Keratinocyte (primary cell): ENCODE data around the gene ZBTB20. TPM values are rescaled to one million over a fixed set of nuclear protein-coding genes. Genes with fewer than 3 reads are reported as not detected.

Experiments
- DNase-seq: peaks from one replicate; pipeline ENCODE4 v3.0.0-alpha.2; 2011; ENCODE audit warnings: low read depth, missing footprints, low spot score
- FAIRE-seq: peaks from 2 replicates; lab custom pipeline; 2011; peaks lifted over from hg19 to GRCh38; lab: Jason Lieb, UNC
- H2AFZ ChIP-seq: 2 replicates; pipeline ENCODE4 v1.6.0; 2012; ENCODE audit warnings: low read length, control low read depth, inconsistent platforms; ENCODE audit not compliant: control insufficient read depth
- H3K27ac ChIP-seq: 2 replicates; pipeline ENCODE4 v1.5.1; 2011; ENCODE audit warnings: low read length; ENCODE audit not compliant: control insufficient read depth, insufficient read depth
- H3K27me3 ChIP-seq: 3 replicates; pipeline ENCODE4 v1.6.0; 2011; ENCODE audit warnings: low read length; ENCODE audit not compliant: control insufficient read depth, insufficient read depth; ENCODE audit errors: extremely low read depth
- H3K36me3 ChIP-seq, 2 experiments: 2 replicates in 1 of 2; 3 replicates in 1 of 2; pipeline ENCODE4 v1.5.1; 2011; ENCODE audit warnings: low read length in 2 of 2, mild to moderate bottlenecking in 1 of 2; ENCODE audit not compliant: control insufficient read depth in 2 of 2, insufficient read depth in 2 of 2; ENCODE audit errors: extremely low read depth in 1 of 2
- H3K4me1 ChIP-seq: 3 replicates; pipeline ENCODE4 v1.5.1; 2011; ENCODE audit warnings: low read length; ENCODE audit not compliant: control insufficient read depth, insufficient read depth; ENCODE audit errors: extremely low read depth
- H3K4me2 ChIP-seq: 3 replicates; pipeline ENCODE4 v1.6.0; 2011; ENCODE audit warnings: low read depth, low read length; ENCODE audit not compliant: control insufficient read depth, insufficient read depth; ENCODE audit errors: extremely low read depth
- H3K4me3 ChIP-seq, 3 experiments: fragments of 200-600 bp in 1 of 3; sonication (generic) in 1 of 3; 2 replicates in 2 of 3; 3 replicates in 1 of 3; pipeline ENCODE4 v1.5.1; 2011 to 2016; ENCODE audit warnings: low read length in 3 of 3, mild to moderate bottlenecking in 3 of 3, control low read depth in 2 of 3, inconsistent platforms in 1 of 3, low read depth in 1 of 3, mixed read lengths in 1 of 3, mixed run types in 1 of 3, moderate library complexity in 1 of 3; ENCODE audit not compliant: control insufficient read depth in 2 of 3, insufficient read depth in 2 of 3; ENCODE audit errors: extremely low read depth in 1 of 3
- H3K79me2 ChIP-seq: 2 replicates; pipeline ENCODE4 v1.6.0; 2012; ENCODE audit warnings: low read length; ENCODE audit not compliant: control insufficient read depth, insufficient read depth
- H3K9ac ChIP-seq: 3 replicates; pipeline ENCODE4 v1.6.0; 2011; ENCODE audit warnings: low read length; ENCODE audit not compliant: control insufficient read depth, insufficient read depth; ENCODE audit errors: extremely low read depth
- H3K9me1 ChIP-seq: 3 replicates; pipeline ENCODE4 v1.6.0; 2011; ENCODE audit warnings: low read length; ENCODE audit not compliant: control insufficient read depth, insufficient read depth; ENCODE audit errors: extremely low read depth
- H3K9me3 ChIP-seq: 2 replicates; pipeline ENCODE4 v1.5.1; 2012; ENCODE audit warnings: low read depth, low read length; ENCODE audit not compliant: control insufficient read depth
- H4K20me1 ChIP-seq: 3 replicates; pipeline ENCODE4 v1.6.0; 2011; ENCODE audit warnings: low read length; ENCODE audit not compliant: control insufficient read depth, insufficient read depth; ENCODE audit errors: extremely low read depth
- EZH2 ChIP-seq: IDR thresholded peaks from one replicate; pipeline ENCODE4 v1.6.1; 2012; ENCODE audit warnings: inconsistent platforms, mild to moderate bottlenecking, low read length, moderate library complexity
- dilution Hi-C: fragments of 300-500 bp; cut with MboI; formaldehyde crosslinking; loops from one replicate; pipeline ENCODE4 v1.7.0; 2020; ENCODE audit warnings: low sequenced_read_pairs; ENCODE audit not compliant: extremely low pct_ligation_motif_present
- polyA plus RNA-seq, 5 experiments: library from polyadenylated mRNA; depleted of rRNA in 3 of 5; stranded (reverse) in 3 of 5; stranded (forward) in 1 of 5; unstranded in 1 of 5; fragments of >200 nt; gene quantifications; 1 replicate in 1 of 5; 2 replicates in 3 of 5; 3 replicates in 1 of 5; pipeline versions ENCODE4 v1.2.1 to v1.2.3, GENCODE V29; 2011 to 2012; ENCODE audit warnings: missing spikeins in 2 of 5, low read depth in 1 of 5, low replicate concordance in 1 of 5
- TF ChIP-seq, protein P1 (sequence below), 3 experiments: IDR thresholded peaks in 1 of 3; conservative IDR thresholded peaks in 1 of 3; optimal IDR thresholded peaks in 1 of 3; 2 replicates in 2 of 3; 3 replicates in 1 of 3; pipeline versions ENCODE3 to v1.5.1; 2011; ENCODE audit warnings: low read length in 3 of 3, mild to moderate bottlenecking in 3 of 3, moderate library complexity in 2 of 3, control low read depth in 1 of 3, inconsistent platforms in 1 of 3; ENCODE audit not compliant: insufficient read depth in 2 of 3; ENCODE audit errors: extremely low read depth in 1 of 3

Gene ZBTB20
- polyA plus RNA-seq, 1 donor (not counting 4 experiments of a cell fraction or from before 2014, with no cell fraction given): 0.52 TPM

DNA sequence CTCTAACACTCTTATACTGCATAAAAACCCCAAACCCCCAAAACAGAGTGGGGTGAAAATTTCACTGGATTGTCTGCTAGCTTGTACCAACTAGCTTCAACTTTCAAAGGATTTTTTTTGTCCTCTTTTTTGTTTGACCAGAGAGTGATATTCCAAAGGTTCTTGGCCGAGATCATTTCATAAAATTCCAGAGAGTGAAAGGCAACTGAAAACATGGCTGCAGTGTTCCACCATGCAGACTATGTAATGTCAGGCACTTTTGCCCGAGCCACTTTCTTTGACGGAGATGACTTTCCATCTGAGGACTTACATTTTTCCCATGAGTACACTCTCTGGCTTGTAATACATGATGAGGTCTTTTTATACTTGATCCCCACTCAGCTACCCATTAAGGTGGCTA, 745.7 kb downstream of the ZBTB20 start:
- no peaks in the 10 kb centered on the region for H3K9me3 ChIP-seq
- peaks cover 2% of the 10 kb centered on the region for H3K4me1 ChIP-seq
- no peak for FAIRE-seq
- H3K4me2 ChIP-seq: no peak overlapping the region
- no peak overlapping the region for H3K27ac ChIP-seq
- no peaks in the 10 kb centered on the region for H3K79me2 ChIP-seq
- no peaks in the 10 kb centered on the region for H3K27me3 ChIP-seq
- no peak overlapping the region for H3K9ac ChIP-seq
- no peak for DNase-seq
- H2AFZ ChIP-seq: no peak overlapping the region
- H3K36me3 ChIP-seq: no peaks in the 10 kb centered on the region
- TF ChIP-seq, protein P1, sequence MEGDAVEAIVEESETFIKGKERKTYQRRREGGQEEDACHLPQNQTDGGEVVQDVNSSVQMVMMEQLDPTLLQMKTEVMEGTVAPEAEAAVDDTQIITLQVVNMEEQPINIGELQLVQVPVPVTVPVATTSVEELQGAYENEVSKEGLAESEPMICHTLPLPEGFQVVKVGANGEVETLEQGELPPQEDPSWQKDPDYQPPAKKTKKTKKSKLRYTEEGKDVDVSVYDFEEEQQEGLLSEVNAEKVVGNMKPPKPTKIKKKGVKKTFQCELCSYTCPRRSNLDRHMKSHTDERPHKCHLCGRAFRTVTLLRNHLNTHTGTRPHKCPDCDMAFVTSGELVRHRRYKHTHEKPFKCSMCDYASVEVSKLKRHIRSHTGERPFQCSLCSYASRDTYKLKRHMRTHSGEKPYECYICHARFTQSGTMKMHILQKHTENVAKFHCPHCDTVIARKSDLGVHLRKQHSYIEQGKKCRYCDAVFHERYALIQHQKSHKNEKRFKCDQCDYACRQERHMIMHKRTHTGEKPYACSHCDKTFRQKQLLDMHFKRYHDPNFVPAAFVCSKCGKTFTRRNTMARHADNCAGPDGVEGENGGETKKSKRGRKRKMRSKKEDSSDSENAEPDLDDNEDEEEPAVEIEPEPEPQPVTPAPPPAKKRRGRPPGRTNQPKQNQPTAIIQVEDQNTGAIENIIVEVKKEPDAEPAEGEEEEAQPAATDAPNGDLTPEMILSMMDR (optimal IDR thresholded peaks at IDR 0.05 in 1 of 3, IDR thresholded peaks at IDR 0.05 in 1 of 3, conservative IDR thresholded peaks at IDR 0.05 in 1 of 3; ENCODE audit: extremely low read depth in 1 of 3, insufficient read depth in 2 of 3, low read length in 3 of 3): no peak
- no peak for TF ChIP-seq EZH2
- no peaks in the 10 kb centered on the region for H4K20me1 ChIP-seq
- H3K9me1 ChIP-seq: no peaks in the 10 kb centered on the region
- no peak overlapping the region for H3K4me3 ChIP-seq
- dilution Hi-C loops: no loop called here

DNA sequence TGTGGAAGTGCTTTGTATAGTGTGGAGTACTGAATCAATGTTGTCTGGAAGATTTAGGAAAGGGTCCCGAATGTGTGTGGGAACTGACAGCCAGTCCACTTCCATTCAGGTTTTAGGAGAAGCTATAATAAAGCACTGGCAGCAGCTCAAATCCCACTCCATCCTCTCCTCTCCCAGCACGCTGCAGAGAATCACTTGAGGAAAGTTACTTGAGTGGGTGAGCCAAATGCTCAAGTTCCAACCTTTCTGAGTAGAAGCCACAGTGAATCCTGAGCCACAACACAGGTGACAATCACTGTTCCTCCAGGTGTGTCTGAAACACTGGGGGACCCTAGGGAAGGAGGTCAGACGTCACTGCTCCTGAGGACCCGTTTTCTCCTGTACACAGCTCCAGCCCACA, 746.7 kb downstream of the ZBTB20 start:
- peak overlapping the region; percentile 84 for H2AFZ ChIP-seq
- H4K20me1 ChIP-seq: no peaks in the 10 kb centered on the region
- peak overlapping the region; percentile 58 for H3K9ac ChIP-seq
- dilution Hi-C loops: no loop called here
- no peaks in the 10 kb centered on the region for H3K9me1 ChIP-seq
- H3K79me2 ChIP-seq: no peaks in the 10 kb centered on the region
- no peak for DNase-seq
- peak overlapping the region; percentile 70 for H3K4me2 ChIP-seq
- no peaks in the 10 kb centered on the region for H3K36me3 ChIP-seq
- H3K4me3 ChIP-seq: peak overlapping the region in 1 of 3 experiments; percentile 19
- TF ChIP-seq EZH2: no peak
- TF ChIP-seq, protein P1 (optimal IDR thresholded peaks at IDR 0.05 in 1 of 3, IDR thresholded peaks at IDR 0.05 in 1 of 3, conservative IDR thresholded peaks at IDR 0.05 in 1 of 3; ENCODE audit: extremely low read depth in 1 of 3, insufficient read depth in 2 of 3, low read length in 3 of 3): no peak
- no peak for FAIRE-seq
- H3K4me1 ChIP-seq: peaks cover 2% of the 10 kb centered on the region
- H3K27me3 ChIP-seq: no peaks in the 10 kb centered on the region
- H3K27ac ChIP-seq: peak overlapping the region; percentile 42
- no peaks in the 10 kb centered on the region for H3K9me3 ChIP-seq
